ENCODE data around the gene TNF. TPM values are rescaled to one million over a fixed set of nuclear protein-coding genes. Genes with fewer than 3 reads are reported as not detected.

The TNF gene
- total RNA-seq, 1 experiment from 2014 or later: not detected

DNA sequence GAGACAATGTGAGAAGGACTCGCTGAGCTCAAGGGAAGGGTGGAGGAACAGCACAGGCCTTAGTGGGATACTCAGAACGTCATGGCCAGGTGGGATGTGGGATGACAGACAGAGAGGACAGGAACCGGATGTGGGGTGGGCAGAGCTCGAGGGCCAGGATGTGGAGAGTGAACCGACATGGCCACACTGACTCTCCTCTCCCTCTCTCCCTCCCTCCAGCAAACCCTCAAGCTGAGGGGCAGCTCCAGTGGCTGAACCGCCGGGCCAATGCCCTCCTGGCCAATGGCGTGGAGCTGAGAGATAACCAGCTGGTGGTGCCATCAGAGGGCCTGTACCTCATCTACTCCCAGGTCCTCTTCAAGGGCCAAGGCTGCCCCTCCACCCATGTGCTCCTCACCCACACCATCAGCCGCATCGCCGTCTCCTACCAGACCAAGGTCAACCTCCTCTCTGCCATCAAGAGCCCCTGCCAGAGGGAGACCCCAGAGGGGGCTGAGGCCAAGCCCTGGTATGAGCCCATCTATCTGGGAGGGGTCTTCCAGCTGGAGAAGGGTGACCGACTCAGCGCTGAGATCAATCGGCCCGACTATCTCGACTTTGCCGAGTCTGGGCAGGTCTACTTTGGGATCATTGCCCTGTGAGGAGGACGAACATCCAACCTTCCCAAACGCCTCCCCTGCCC, 1.7 kb downstream of the TNF start:
- H3K4me3 Mint-ChIP-seq: no peak overlapping the region
- Histone ChIP-seq H4K91ac (ENCODE audit: insufficient read length, low read depth, low read length) (no peak overlapping the region), H3K56ac (ENCODE audit: insufficient read length, low read depth, low read length) (no peak overlapping the region), H3K18ac (ENCODE audit: insufficient read length, low read depth, low read length) (no peak overlapping the region), H3K4me1 (ENCODE audit: insufficient read depth, low read length) (peaks cover 2% of the 10 kb centered on the region; the same call in 1 of the 2 replicates), H3T11ph (ENCODE audit: low read length) (no peak overlapping the region), H3K23ac (ENCODE audit: insufficient read length, low read depth, low read length) (no peak overlapping the region), H3K27me3 (ENCODE audit: insufficient read depth, low read length) (no peaks in the 10 kb centered on the region), H2BK12ac (ENCODE audit: insufficient read length, low read depth, low read length) (no peak overlapping the region), H4K5ac (ENCODE audit: insufficient read length, low read depth, low read length) (no peak overlapping the region), H2BK5ac (ENCODE audit: insufficient read length, low read length) (no peak overlapping the region), H2BK20ac (ENCODE audit: low read depth, low read length, poor library complexity, severe bottlenecking) (no peak overlapping the region), H3K4me2 (ENCODE audit: insufficient read depth, insufficient read length, low read length) (no peak overlapping the region), H3K27ac (ENCODE audit: insufficient read length, low read depth, low read length) (no peak overlapping the region), H2AK5ac (ENCODE audit: insufficient read length, low read length) (no peak overlapping the region), H3K9me3 (ENCODE audit: control insufficient read depth, low read depth, low read length) (no peaks in the 10 kb centered on the region), H3K79me2 (ENCODE audit: insufficient read depth, low read length) (no peaks in the 10 kb centered on the region), H4K20me1 (ENCODE audit: control insufficient read depth, insufficient read depth, insufficient read length) (no peaks in the 10 kb centered on the region), H2AFZ (ENCODE audit: low read length) (no peak overlapping the region), H3K23me2 (ENCODE audit: insufficient read length, low read depth, low read length, poor library complexity, severe bottlenecking) (peaks cover 11% of the 10 kb centered on the region), H2BK120ac (ENCODE audit: low read depth, low read length, poor library complexity, severe bottlenecking) (no peak overlapping the region), H4K8ac (replicated peaks; ENCODE audit: insufficient read length, low read depth, low read length) (no peak overlapping the region), H3K14ac (ENCODE audit: insufficient read depth, low read length) (no peak overlapping the region), H2BK15ac (ENCODE audit: low read depth, low read length) (no peak overlapping the region), H3K4ac (ENCODE audit: low read depth, low read length) (no peak overlapping the region), H3K9ac (ENCODE audit: extremely low read depth, insufficient read length, low read length) (no peak overlapping the region), H3K79me1 (ENCODE audit: insufficient read depth, low read depth, low read length, poor library complexity, severe bottlenecking) (no peaks in the 10 kb centered on the region)
- peaks cover 34 to 38% of the 10 kb centered on the region in 2 experiments for H3K4me1 Mint-ChIP-seq
- no peak for DNase-seq
- H3K27ac Mint-ChIP-seq: no peak overlapping the region
- no peaks in the 10 kb centered on the region for H3K36me3 Mint-ChIP-seq (ENCODE audit: insufficient read depth in 1 of 3, low read depth in 3 of 3)
- peaks cover 45% of the 10 kb centered on the region for H3K27me3 Mint-ChIP-seq (ENCODE audit: low read depth)
- no CpG with 5 or more reads among the region's 19 CpGs for WGBS (ENCODE audit: extremely low coverage, insufficient read length, low lambda C conversion rate)
- H3K9me3 Mint-ChIP-seq: no peaks in the 10 kb centered on the region; a peak in 2 of 5 replicates
- TF ChIP-seq, protein P1, sequence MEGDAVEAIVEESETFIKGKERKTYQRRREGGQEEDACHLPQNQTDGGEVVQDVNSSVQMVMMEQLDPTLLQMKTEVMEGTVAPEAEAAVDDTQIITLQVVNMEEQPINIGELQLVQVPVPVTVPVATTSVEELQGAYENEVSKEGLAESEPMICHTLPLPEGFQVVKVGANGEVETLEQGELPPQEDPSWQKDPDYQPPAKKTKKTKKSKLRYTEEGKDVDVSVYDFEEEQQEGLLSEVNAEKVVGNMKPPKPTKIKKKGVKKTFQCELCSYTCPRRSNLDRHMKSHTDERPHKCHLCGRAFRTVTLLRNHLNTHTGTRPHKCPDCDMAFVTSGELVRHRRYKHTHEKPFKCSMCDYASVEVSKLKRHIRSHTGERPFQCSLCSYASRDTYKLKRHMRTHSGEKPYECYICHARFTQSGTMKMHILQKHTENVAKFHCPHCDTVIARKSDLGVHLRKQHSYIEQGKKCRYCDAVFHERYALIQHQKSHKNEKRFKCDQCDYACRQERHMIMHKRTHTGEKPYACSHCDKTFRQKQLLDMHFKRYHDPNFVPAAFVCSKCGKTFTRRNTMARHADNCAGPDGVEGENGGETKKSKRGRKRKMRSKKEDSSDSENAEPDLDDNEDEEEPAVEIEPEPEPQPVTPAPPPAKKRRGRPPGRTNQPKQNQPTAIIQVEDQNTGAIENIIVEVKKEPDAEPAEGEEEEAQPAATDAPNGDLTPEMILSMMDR (conservative IDR thresholded peaks at IDR 0.05): no peak
